GM12892 (cell line): ENCODE measurements around the gene BZW1.

ENCODE experiments used
- POLR2A ChIP-seq: IDR thresholded peaks from 2 replicates; pipeline ENCODE4 v1.6.1; 2011; ENCODE audit warnings: low read depth, low read length, control low read depth
- POLR2AphosphoS5 ChIP-seq: IDR thresholded peaks from 2 replicates; pipeline ENCODE4 v1.6.1; 2011; ENCODE audit warnings: low read depth, low read length, control low read depth

DNA sequence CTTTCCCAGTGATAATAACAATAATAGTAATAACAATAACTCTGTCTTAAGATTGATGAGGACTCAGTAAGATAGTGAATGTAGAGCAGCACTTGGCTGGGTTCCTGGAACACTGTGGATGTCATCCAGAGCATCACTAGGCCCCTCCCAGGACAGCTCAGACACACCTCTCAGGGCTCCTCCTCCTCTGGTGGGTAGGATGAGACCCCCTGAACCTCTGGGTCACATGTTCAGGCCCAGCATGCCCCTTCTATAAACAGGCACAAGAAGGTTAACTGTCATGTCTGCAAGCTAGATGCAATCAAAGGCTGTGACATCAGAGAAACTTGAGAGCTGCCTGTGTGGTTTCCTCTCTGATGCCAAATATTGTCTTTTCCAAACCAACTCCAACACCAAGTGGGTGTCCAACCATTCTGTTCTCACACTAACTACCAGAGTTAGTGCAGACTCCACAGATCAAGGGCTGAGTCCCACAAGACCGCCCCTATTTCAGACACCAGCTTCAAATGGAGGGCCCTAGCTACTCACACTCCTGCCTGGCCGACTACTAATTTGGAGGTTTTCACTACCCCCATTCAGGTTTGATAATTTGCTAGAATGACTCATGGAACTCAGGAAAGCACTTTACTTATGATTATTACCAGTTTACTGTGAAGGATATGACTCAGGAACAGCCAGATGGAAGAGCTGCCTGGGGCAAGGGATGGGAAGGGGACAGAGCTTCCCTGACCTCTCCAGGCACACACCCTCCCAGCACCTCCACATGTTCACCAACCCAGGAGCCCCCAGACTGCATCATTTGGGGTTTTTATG lies 46.4 kb upstream of the BZW1 start:
- TF ChIP-seq POLR2AphosphoS5 (no peak), POLR2A (no peak)
